ENCODE results near the gene APOBEC2.

GRCh38 chr6:41046084-41046483 lies 6.9 kb upstream of the APOBEC2 start:
- TF ChIP-seq PPARA (CRISPR knock-in tag; IDR thresholded peaks at IDR 0.05; ENCODE audit: borderline replicate concordance) (no peak), ZNF8 (CRISPR knock-in tag; IDR thresholded peaks at IDR 0.05) (no peak), TSHZ2 (CRISPR knock-in tag; IDR thresholded peaks at IDR 0.05) (no peak), POU6F1 (CRISPR knock-in tag; IDR thresholded peaks at IDR 0.05; ENCODE audit: borderline replicate concordance, low read depth) (no peak), CREB5 (CRISPR knock-in tag; IDR thresholded peaks at IDR 0.05; ENCODE audit: low read depth) (no peak), ARNTL (CRISPR knock-in tag; IDR thresholded peaks at IDR 0.05; ENCODE audit: borderline replicate concordance, low read depth) (no peak), PATZ1 (CRISPR knock-in tag; IDR thresholded peaks at IDR 0.05; ENCODE audit: borderline replicate concordance) (no peak)
